Measurements from ENCODE around the gene TMEM72.

DNA sequence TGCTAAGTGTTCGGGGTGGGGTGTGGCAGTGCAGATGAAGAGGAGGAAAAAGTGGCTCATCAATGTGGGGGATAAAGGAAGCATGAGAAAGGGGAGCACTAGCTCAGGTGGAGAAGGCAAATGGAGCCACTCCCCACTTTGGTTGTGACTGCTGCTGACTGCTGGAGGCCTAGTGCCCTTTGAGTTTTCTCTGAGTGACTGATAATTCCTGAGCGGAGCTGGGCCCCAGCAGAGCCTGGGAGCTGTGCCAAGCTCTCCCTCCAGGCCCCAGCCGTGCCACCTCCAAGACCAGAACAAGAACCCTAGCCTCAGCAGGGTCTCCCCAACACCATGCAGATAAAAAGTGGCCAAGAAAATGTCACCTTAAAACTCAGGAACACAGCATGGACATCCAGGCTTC, 38.8 kb downstream of the TMEM72 start:
- TF ChIP-seq POLR2A (IDR thresholded peaks at IDR 0.05) = no peak
- TF ChIP-seq, protein P1, sequence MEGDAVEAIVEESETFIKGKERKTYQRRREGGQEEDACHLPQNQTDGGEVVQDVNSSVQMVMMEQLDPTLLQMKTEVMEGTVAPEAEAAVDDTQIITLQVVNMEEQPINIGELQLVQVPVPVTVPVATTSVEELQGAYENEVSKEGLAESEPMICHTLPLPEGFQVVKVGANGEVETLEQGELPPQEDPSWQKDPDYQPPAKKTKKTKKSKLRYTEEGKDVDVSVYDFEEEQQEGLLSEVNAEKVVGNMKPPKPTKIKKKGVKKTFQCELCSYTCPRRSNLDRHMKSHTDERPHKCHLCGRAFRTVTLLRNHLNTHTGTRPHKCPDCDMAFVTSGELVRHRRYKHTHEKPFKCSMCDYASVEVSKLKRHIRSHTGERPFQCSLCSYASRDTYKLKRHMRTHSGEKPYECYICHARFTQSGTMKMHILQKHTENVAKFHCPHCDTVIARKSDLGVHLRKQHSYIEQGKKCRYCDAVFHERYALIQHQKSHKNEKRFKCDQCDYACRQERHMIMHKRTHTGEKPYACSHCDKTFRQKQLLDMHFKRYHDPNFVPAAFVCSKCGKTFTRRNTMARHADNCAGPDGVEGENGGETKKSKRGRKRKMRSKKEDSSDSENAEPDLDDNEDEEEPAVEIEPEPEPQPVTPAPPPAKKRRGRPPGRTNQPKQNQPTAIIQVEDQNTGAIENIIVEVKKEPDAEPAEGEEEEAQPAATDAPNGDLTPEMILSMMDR (IDR thresholded peaks at IDR 0.05) = no peak

All from vagina (tissue), 2 donors.